CD4-positive, alpha-beta T cell treated with Interleukin-17A for 1 hour (primary cell): Measurements from ENCODE around the gene GRK7.
"Not testable (repeated sequence)": the region's sequence is repeated elsewhere in the genome, so short reads cannot be mapped to it uniquely, and the experiment has no call there.

Experiments used
- DNase-seq: peaks from one replicate; pipeline ENCODE4 v3.0.0-alpha.2; 2020

GRK7 gene

GRCh38 chr3:141796889-141797781, 33.9 kb downstream of the GRK7 start:
- peak; percentile 40 for DNase-seq

- peak; percentile 19 for DNase-seq
Measured at GRCh38 chr3:141797819-141798447, 34.7 kb downstream of the GRK7 start.

- DNase-seq: no peak
Measured at GRCh38 chr3:141798448-141798845, 35.2 kb downstream of the GRK7 start.

GRCh38 chr3:141802316-141803077, 39.3 kb downstream of the GRK7 start:
- DNase-seq: no peak

- DNase-seq: not testable (repeated sequence)
Measured at GRCh38 chr3:141803538-141803937, 40.3 kb downstream of the GRK7 start.

- no peak for DNase-seq
Measured at GRCh38 chr3:141804447-141804777, 41.2 kb downstream of the GRK7 start.

- no peak for DNase-seq
Measured at GRCh38 chr3:141804778-141805639, 41.8 kb downstream of the GRK7 start.

- DNase-seq: no peak
Measured at GRCh38 chr3:141807277-141808033, 44.2 kb downstream of the GRK7 start.

- DNase-seq: no peak
Measured at GRCh38 chr3:141808586-141808985, 45.4 kb downstream of the GRK7 start.

- no peak for DNase-seq
Measured at GRCh38 chr3:141810161-141810560, 47.0 kb downstream of the GRK7 start.

GRCh38 chr3:141811348-141811747, 48.1 kb downstream of the GRK7 start:
- no peak for DNase-seq

GRCh38 chr3:141812084-141812483, 48.9 kb downstream of the GRK7 start:
- no peak for DNase-seq

- DNase-seq: no peak
Measured at GRCh38 chr3:141812586-141812985, 49.4 kb downstream of the GRK7 start.
